Right lobe of liver (tissue), 4 donors: Measurements from ENCODE around the gene AFDN.

Source experiments
- CTCF ChIP-seq, 4 donors: fragments of 200-600 bp in 3 of 4; fragments of 450-650 bp in 1 of 4; IDR thresholded peaks; one replicate each; pipeline versions ENCODE4 v1.5.1 to v1.8.0; 2016 to 2022; ENCODE audit warnings: antibody characterized with exemption in 4 of 4, mild to moderate bottlenecking in 2 of 4
- POLR2A ChIP-seq: fragments of 450-650 bp; IDR thresholded peaks from one replicate; pipeline ENCODE4 v1.6.1; 2017; ENCODE audit warnings: antibody characterized with exemption, mild to moderate bottlenecking
- donor health status: DM: no; HTN: no; CAD: no.
- donor health status: DM: no; HTN: no; CAD: no.
- donor health status: DM: no; HTN: yes; CAD: no.

GRCh38 chr6:167817016-167817415, 9.7 kb upstream of the AFDN start:
- TF ChIP-seq CTCF (IDR thresholded peaks at IDR 0.05) (no peak), POLR2A (no peak)
